ENCODE data around the gene SNX18. TPM values are rescaled to one million over a fixed set of nuclear protein-coding genes. Genes with fewer than 3 reads are reported as not detected.

Gene SNX18
- total RNA-seq, 1 experiment from 2014 or later, result 36.8 TPM

GRCh38 chr5:54538156-54538555 lies 20.6 kb downstream of the SNX18 start:
- no peak for DNase-seq (ENCODE audit: low read depth)

DNA sequence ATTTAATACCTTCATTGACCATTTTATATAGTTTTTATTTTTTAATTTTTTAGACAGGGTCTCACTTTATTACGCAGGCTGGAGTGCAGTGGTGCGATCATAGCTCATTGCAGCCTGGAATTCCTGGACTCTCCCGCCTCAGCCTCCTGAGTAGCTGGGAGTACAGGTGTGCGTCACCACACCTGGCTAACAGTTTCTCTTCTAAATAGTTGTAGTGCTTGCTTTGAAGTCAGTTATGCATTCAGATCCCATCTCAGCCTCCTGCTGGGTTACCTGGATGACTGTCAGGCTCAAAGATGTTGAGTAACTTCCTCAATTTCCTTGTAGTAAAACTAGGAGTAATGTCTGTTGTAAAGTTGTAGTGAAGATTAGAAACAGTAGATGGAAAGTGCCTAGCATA lies 21.4 kb downstream of the SNX18 start:
- no peak for DNase-seq (ENCODE audit: low read depth)

DNA sequence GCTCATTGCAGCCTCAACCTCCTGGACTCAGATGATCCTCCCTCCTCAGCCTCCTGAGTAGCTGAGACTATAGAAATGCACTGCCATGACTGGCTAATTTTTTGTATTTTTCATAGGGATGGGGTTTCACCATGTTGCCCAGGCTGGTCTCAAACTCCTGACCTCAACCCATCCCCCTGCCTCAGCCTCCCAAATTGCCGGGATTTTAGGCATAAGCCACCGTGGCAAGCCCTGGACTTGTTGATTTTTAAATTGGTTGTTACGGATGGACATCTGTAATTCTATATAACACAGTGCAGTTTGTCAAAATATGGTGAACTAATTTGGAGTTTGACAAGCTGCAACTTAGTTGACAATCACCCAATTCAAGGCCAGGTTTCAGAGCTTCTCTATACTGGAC lies 22.7 kb downstream of the SNX18 start:
- DNase-seq (ENCODE audit: low read depth), result no peak

DNA sequence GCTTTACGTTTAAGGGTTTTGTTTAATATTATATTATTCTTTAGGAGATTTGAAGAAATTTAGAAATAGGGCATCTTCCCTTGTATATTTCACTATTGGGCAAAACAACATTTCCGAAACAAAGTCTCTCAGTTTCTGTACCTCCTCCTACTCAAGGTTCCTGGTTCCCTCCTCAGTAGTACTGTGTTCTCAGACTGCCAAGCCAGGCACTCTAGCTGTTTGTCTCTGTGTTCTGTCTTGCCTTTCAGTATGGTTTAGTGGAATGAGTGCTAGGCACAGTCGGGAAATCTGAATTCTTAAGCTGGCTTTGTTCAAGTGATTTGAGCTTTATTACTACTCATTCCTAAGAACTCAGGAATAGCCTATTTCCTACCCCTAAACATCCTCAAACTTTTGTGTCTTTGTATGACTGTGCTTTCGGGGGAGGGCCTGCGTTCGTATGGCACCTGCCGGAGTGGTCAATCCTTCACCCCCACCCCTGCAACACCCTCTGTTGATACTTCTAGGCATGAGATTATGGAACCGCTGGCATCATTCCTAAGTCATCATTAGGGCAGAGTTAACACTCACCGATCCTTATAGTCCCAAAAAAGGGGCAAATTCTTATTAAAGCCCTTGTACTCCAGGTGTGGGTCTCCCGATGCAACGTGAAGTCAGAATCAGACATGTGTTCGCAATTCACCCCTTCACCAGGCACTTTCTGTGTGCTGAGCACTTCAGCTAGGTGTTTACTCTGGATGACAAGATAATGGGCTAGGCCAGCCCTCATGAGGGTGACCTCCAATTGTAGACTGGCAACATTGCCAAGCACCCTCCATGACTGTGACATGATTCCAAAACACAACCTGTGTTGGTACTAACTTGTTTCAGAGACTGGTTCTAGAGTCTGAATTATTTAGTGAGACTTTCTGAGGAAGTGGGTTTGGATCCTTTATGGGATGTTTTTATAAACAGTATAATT lies 24.5 kb downstream of the SNX18 start:
- no peak for DNase-seq (ENCODE audit: low read depth)

- DNase-seq (ENCODE audit: low read depth), result no peak
Measured at GRCh38 chr5:54544044-54544443, 26.5 kb downstream of the SNX18 start.

GRCh38 chr5:54545796-54546195 lies 28.2 kb downstream of the SNX18 start:
- no peak for DNase-seq (ENCODE audit: low read depth)

DNA sequence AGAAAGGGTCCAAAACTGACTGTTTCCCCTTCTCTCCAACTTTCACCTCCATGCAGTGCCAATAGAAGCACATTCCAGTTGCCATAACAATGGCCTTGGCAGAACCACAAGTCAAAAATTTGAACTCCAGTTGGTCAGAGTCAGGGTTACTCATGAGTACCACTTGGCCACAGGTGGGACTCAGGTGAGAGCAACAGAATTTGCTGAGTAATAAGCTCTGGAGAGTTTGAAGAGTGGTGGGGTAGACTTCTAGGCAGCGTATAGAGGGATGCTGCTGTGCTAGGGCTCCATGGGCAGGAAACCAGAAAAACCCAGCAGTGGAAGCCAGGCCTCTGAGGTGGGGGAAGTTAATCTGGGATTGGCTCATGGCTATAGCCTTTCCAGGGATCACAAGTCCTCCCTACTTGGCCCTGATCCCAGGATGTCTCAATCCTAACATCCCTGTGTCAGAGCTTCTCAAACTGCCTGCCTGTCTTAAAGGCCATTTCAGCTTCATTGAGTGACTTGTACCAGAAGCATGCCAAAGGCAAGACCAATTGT lies 30.2 kb downstream of the SNX18 start:
- peak; percentile 64 for DNase-seq (ENCODE audit: low read depth)

DNA sequence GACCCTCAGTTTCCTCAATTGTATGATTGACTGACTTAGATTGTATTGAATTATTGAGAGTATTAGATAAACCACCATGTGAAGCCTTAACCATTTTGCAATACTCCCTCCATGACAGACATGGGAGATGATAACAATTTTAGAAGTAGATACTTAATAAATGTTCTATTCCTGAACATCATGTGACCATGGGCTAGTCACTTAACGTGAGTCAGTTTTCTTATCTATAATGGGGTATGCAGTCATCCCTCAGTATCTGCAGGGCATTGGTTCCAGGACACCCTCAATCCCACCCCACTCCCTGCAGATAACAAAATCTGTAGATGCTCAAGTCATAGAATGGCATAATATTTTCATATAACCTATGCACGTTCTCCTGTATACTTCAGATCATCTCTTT lies 31.0 kb downstream of the SNX18 start:
- no peak for DNase-seq (ENCODE audit: low read depth)

DNA sequence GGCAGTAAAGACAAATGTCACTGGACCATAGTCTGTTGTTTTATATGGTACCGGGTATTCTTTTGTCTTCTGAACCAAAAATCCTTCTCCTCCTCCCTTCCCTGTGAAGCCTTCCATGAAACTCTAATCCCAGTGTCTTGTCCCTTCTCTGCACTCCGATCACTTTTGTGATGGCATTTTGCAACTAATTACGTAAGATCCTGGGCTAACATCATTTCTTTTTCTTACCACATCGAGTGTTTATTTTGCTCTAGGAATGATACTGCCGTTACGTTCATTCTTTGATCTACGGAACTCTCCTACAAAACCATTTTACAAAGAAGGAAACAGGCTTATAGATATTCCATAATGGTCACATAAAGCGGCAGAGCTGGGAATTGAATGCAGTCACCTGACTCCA lies 33.7 kb downstream of the SNX18 start:
- DNase-seq (ENCODE audit: low read depth), result no peak

GRCh38 chr5:54551926-54552325 lies 34.4 kb downstream of the SNX18 start:
- DNase-seq (ENCODE audit: low read depth), result no peak

GRCh38 chr5:54552446-54552845 lies 34.9 kb downstream of the SNX18 start:
- DNase-seq (ENCODE audit: low read depth), result no peak

DNA sequence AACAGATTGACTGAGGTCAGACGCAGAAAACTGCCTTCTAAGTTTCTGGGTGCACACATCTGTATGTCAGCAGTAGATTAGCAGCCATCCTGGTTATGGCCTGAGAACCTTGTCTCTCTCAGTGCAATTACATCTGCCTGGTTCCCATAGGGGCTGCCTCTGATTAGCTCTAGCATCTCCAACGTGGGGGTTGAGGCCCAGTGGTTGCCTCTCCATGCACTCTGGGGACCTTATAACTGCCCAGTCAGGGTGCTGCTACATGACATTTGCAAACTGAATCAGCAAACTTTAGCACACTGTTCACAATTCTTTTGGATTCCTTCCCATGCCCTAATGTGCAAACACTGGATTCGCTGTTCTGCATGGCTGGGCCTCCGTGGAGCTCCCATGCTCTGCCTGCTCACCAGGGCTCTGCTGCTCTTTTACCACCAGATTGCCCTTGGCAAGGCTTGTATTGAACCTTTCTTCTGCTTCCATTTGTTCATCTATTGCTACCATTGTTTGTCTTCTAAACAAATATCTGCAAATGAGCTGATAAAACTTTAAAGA lies 36.2 kb downstream of the SNX18 start:
- no peak for DNase-seq (ENCODE audit: low read depth)

- DNase-seq (ENCODE audit: low read depth), result peak; percentile 11
Measured at GRCh38 chr5:54556141-54556540, 38.6 kb downstream of the SNX18 start.

DNA sequence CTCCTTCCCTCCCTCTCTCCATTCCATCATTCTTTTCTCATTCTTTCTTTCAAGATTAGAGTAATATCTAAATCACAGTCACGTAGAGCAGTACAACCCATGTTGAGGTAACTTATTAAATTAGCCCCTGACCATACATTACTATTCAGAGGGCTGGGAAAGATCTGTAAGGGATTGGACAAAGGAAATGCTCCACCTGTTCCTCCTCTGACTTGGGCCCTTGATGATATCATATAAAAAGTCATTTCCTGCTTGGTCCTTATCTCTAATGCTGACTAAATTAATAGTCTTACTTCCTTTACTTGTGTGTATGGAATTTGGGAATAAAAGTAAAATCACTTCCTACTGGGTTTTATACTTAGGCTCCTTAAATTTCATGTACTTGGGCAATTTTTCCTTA lies 40.8 kb downstream of the SNX18 start:
- DNase-seq (ENCODE audit: low read depth), result no peak

- no peak for DNase-seq (ENCODE audit: low read depth)
Measured at GRCh38 chr5:54561651-54562050, 44.1 kb downstream of the SNX18 start.

DNA sequence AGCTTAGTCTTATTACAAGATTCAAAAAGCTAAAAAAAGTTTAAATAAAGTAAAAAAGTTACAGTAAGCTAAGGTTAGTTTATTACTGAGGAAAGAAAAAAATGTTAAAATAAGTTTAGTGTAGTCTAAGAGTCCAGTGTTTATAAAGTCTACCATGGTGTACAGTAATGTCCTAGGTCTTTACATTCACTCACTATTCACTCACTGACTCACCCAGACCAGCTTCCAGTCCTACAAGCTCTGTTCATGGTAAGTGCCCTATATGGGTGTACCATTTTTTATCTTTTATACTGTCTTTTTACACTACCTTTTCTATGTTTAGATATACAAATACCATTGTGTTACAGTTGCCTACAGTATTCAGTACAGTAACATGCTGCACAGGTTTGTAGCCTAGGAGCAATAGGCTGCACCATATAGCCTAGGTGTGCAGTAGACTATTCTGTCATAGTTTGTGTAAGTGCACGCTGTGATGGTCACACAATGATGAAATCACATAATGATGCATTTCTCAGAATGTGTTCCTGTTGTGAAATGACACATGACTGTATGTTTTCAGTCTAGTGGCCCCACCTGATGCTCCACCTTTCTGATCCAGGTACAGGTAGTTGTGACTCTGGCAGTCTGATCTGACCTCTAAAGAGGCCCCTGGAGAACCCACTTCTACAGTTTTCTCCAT lies 45.7 kb downstream of the SNX18 start:
- no peak for DNase-seq (ENCODE audit: low read depth)

DNA sequence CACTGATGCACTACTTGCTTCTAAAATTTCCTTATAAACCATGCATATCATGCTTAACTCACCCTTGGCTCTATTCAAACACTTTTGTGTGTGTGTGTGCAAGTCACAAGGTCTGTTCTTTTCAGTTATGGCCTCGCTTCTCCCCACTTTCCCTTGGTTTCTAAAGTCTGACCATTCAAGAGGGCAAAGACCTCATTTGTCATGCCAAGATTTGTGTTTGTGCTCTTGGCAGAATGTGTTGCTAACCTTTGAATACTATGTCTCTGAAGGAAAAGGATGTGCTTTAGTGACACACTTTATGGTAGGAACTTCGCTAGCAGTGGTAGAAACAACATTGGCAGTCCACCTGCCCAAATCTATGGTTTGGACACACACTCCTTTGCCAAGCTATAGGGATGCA lies 50.4 kb downstream of the SNX18 start:
- no peak for DNase-seq (ENCODE audit: low read depth)

DNA sequence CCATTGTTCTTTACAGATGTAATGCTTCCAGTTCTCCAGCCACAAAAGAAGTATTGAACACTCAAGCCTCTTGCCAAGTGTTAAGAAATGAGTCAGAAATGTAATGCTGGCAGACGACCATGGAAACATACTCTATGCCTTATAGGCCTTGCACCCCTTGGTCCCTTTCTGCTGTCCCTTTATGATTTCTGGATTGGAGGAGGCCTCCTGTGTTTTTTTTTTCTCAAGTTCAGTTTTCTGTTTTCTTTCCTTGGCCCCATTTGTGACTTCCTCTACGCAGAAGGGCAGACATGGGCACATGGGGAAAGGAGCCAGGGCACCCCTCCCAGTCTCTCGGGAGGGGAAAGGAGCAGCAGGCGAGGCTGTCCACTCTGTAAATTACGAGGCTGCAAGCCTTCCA lies 53.4 kb downstream of the SNX18 start:
- DNase-seq (ENCODE audit: low read depth), result no peak

DNA sequence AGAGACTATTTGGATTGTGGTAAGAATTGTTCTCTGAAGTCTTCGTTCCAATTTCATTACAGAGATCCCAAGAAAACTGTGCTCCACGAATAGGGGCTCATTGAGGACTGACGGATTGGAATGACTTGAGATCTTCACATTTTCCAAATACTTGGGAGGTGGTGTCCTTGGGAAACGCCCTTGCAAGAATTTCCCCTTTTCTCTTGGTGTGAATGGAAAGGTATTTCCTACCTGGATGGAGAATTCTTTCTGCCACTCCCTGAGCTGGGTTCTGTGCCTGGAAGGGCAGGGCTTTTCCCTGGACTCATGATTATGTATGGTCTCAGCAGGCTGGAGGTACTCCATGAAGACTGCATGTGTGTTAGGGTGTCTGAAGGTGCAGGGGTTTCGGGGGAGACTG lies 53.9 kb downstream of the SNX18 start:
- DNase-seq (ENCODE audit: low read depth), result no peak

GRCh38 chr5:54573812-54574489 lies 56.4 kb downstream of the SNX18 start:
- DNase-seq (ENCODE audit: low read depth), result no peak

- no peak for DNase-seq (ENCODE audit: low read depth)
Measured at GRCh38 chr5:54577528-54577927, 60.0 kb downstream of the SNX18 start.

All from LHCN-M2 (cell line).